ENCODE data around the gene NRIP1. TPM values are rescaled to one million over a fixed set of nuclear protein-coding genes. Genes with fewer than 3 reads are reported as not detected.

Gene NRIP1
- total RNA-seq, 1 experiment from 2014 or later: 10.4 TPM

GRCh38 chr21:14968029-14968428 lies 96.8 kb downstream of the NRIP1 start:
- Histone ChIP-seq H3K18ac (ENCODE audit: insufficient read length, low read depth, low read length) (no peak overlapping the region), H3K23me2 (ENCODE audit: insufficient read length, low read depth, low read length, poor library complexity, severe bottlenecking) (no peaks in the 10 kb centered on the region), H4K20me1 (ENCODE audit: control insufficient read depth, insufficient read depth, insufficient read length) (no peaks in the 10 kb centered on the region), H3T11ph (ENCODE audit: low read length) (no peak overlapping the region), H3K14ac (ENCODE audit: insufficient read depth, low read length) (no peak overlapping the region), H3K27ac (ENCODE audit: insufficient read length, low read depth, low read length) (no peak overlapping the region), H4K5ac (ENCODE audit: insufficient read length, low read depth, low read length) (no peak overlapping the region), H2BK15ac (ENCODE audit: low read depth, low read length) (no peak overlapping the region), H2AFZ (ENCODE audit: low read length) (no peak overlapping the region), H4K8ac (replicated peaks; ENCODE audit: insufficient read length, low read depth, low read length) (no peak overlapping the region), H2AK5ac (ENCODE audit: insufficient read length, low read length) (no peak overlapping the region), H3K56ac (ENCODE audit: insufficient read length, low read depth, low read length) (no peak overlapping the region), H2BK120ac (ENCODE audit: low read depth, low read length, poor library complexity, severe bottlenecking) (no peak overlapping the region), H3K9ac (ENCODE audit: extremely low read depth, insufficient read length, low read length) (no peak overlapping the region), H3K4ac (ENCODE audit: low read depth, low read length) (no peak overlapping the region), H4K91ac (ENCODE audit: insufficient read length, low read depth, low read length) (no peak overlapping the region), H3K27me3 (ENCODE audit: insufficient read depth, low read length) (no peaks in the 10 kb centered on the region), H2BK5ac (ENCODE audit: insufficient read length, low read length) (no peak overlapping the region), H3K4me1 (ENCODE audit: insufficient read depth, low read length) (no peaks in the 10 kb centered on the region), H2BK20ac (ENCODE audit: low read depth, low read length, poor library complexity, severe bottlenecking) (no peak overlapping the region), H3K23ac (ENCODE audit: insufficient read length, low read depth, low read length) (no peak overlapping the region), H3K79me1 (ENCODE audit: insufficient read depth, low read depth, low read length, poor library complexity, severe bottlenecking) (no peaks in the 10 kb centered on the region), H2BK12ac (ENCODE audit: insufficient read length, low read depth, low read length) (no peak overlapping the region), H3K9me3 (ENCODE audit: control insufficient read depth, low read depth, low read length) (no peaks in the 10 kb centered on the region), H3K79me2 (ENCODE audit: insufficient read depth, low read length) (no peaks in the 10 kb centered on the region), H3K4me2 (ENCODE audit: insufficient read depth, insufficient read length, low read length) (no peak overlapping the region)
- Mint-ChIP-seq H3K36me3 (ENCODE audit: insufficient read depth in 1 of 3, low read depth in 3 of 3) (peaks cover 16 to 27% (median 18%) of the 10 kb centered on the region in 3 experiments; a peak in 6 of 7 replicates), H3K27ac (no peak overlapping the region; a peak in 1 of 7 replicates), H3K27me3 (ENCODE audit: low read depth) (no peaks in the 10 kb centered on the region), H3K9me3 (peaks cover 2% of the 10 kb centered on the region in 2 experiments; a peak in 1 of 5 replicates), H3K4me1 (peaks cover 0 to 4% of the 10 kb centered on the region in 2 experiments; a peak in 2 of 4 replicates), H3K4me3 (no peak overlapping the region)
- TF ChIP-seq CTCF (conservative IDR thresholded peaks at IDR 0.05): no peak
- no peak for DNase-seq
- no CpG with 5 or more reads among the region's 5 CpGs for WGBS (ENCODE audit: extremely low coverage, insufficient read length, low lambda C conversion rate)
